Suprapubic skin (tissue), 4 donors: ENCODE results near the gene IQCM. TPM values are rescaled to one million over a fixed set of nuclear protein-coding genes. Genes with fewer than 3 reads are reported as not detected.

Experiments
- DNase-seq, 2 donors: peaks; one replicate each; pipeline ENCODE4 v3.0.0-alpha.2; 2019; ENCODE audit warnings: low spot score in 2 of 2
- H3K27ac ChIP-seq: fragments of 200-600 bp; sonication (generic); one replicate; pipeline ENCODE4 v1.5.1; 2019
- H3K27me3 ChIP-seq: fragments of 200-600 bp; sonication (generic); one replicate; pipeline ENCODE4 v1.5.1; 2019
- H3K36me3 ChIP-seq: fragments of 200-600 bp; sonication (generic); one replicate; pipeline ENCODE4 v1.5.1; 2019
- H3K4me1 ChIP-seq: fragments of 200-600 bp; sonication (generic); one replicate; pipeline ENCODE4 v1.5.1; 2019
- H3K4me3 ChIP-seq: fragments of 200-600 bp; sonication (generic); one replicate; pipeline ENCODE4 v1.5.1; 2019; ENCODE audit warnings: mild to moderate bottlenecking
- H3K9me3 ChIP-seq: fragments of 200-600 bp; sonication (generic); one replicate; pipeline ENCODE4 v1.5.1; 2019
- CTCF ChIP-seq, 2 donors: fragments of 200-600 bp in 1 of 2; fragments of 450-650 bp in 1 of 2; sonication (generic) in 1 of 2; IDR thresholded peaks; one replicate each; pipeline ENCODE4 v1.5.1; 2016 to 2019; ENCODE audit warnings: antibody characterized with exemption in 2 of 2, mild to moderate bottlenecking in 1 of 2, moderate library complexity in 1 of 2
- EP300 ChIP-seq: sonication (generic); formaldehyde crosslinking; IDR thresholded peaks from one replicate; pipeline ENCODE4 v1.6.1; 2017; ENCODE audit warnings: antibody characterized with exemption
- POLR2A ChIP-seq, 2 donors: fragments of 450-650 bp; IDR thresholded peaks; one replicate each; pipeline ENCODE4 v1.6.1; 2017; ENCODE audit warnings: antibody characterized with exemption in 2 of 2, mild to moderate bottlenecking in 2 of 2, moderate library complexity in 2 of 2
- POLR2AphosphoS5 ChIP-seq, 3 donors: sonication (generic); formaldehyde crosslinking; IDR thresholded peaks; one replicate each; pipeline ENCODE4 v1.6.1; 2017; ENCODE audit warnings: antibody characterized with exemption in 3 of 3
- WGBS: methylation state at CpG from one replicate; pipeline ENCODE4 v1.1.5; 2018; 5-methylcytosine and 5-hydroxymethylcytosine counted together
- total RNA-seq, 4 donors: library from RNA; depleted of rRNA; stranded (reverse); fragments of >200 nt; gene quantifications; one replicate each; pipeline ENCODE4 v1.1.0, GENCODE V29; 2016

IQCM gene
- total RNA-seq, 4 donors from 2014 or later: not detected

GRCh38 chr4:149404143-149404542, 411.5 kb downstream of the IQCM start:
- Histone ChIP-seq H3K4me1 (no peaks in the 10 kb centered on the region), H3K4me3 (no peak overlapping the region), H3K36me3 (no peaks in the 10 kb centered on the region), H3K9me3 (no peaks in the 10 kb centered on the region), H3K27ac (no peak overlapping the region), H3K27me3 (no peaks in the 10 kb centered on the region)
- DNase-seq: no peak
- WGBS: 64% methylated on average over 3 of the region's 3 CpGs
- TF ChIP-seq CTCF (IDR thresholded peaks at IDR 0.05): no peak

GRCh38 chr4:149403081-149403480, 412.6 kb downstream of the IQCM start:
- no peaks in the 10 kb centered on the region for H3K27me3 ChIP-seq
- no peaks in the 10 kb centered on the region for H3K4me1 ChIP-seq
- 27% methylated on average over 2 of the region's 2 CpGs for WGBS
- no peaks in the 10 kb centered on the region for H3K36me3 ChIP-seq
- TF ChIP-seq POLR2AphosphoS5 (IDR thresholded peaks at IDR 0.05): no peak
- no peak for TF ChIP-seq EP300
- no peak for TF ChIP-seq POLR2A (IDR thresholded peaks at IDR 0.05)
- TF ChIP-seq CTCF (IDR thresholded peaks at IDR 0.05): no peak
- no peak overlapping the region for H3K27ac ChIP-seq
- no peak for DNase-seq
- no peak overlapping the region for H3K4me3 ChIP-seq
- no peaks in the 10 kb centered on the region for H3K9me3 ChIP-seq

GRCh38 chr4:149398993-149399392, 416.6 kb downstream of the IQCM start:
- Histone ChIP-seq H3K27ac (no peak overlapping the region), H3K9me3 (no peaks in the 10 kb centered on the region), H3K27me3 (no peaks in the 10 kb centered on the region), H3K4me1 (no peaks in the 10 kb centered on the region), H3K36me3 (no peaks in the 10 kb centered on the region), H3K4me3 (no peak overlapping the region)
- WGBS: 57% methylated on average over 3 of the region's 3 CpGs
- DNase-seq: no peak
- TF ChIP-seq CTCF (IDR thresholded peaks at IDR 0.05): no peak
- no peak for TF ChIP-seq EP300

DNA sequence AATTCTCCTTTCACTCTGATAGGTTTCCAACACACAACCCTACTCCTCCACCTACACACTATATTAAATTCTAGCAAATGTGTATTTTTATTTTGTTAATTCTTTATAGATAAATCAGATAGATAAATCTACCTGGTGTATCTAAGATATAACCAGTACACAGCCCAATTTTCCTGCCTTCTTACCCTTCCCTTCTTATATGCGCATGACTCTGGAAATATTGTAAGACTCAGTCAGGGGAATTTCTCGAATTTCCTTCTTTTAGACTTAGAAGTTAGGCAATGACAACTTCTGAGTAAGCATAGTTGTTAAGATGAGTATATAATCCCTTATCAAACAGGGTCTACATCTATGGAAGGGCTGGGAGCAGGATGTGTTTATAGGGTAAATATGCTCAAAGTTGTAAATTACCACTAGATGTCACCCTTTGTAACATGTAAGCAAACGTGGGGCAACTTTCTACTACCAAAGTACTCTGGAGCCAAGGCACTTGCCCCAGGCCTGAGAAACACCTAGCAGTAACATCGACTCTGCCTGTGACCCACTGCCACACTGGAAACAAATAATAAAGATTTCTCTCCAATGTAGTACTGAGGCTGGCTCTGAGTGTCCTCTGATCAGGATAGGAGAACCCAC, 444.7 kb downstream of the IQCM start:
- Histone ChIP-seq H3K27ac (no peak overlapping the region), H3K4me3 (no peak overlapping the region), H3K9me3 (no peaks in the 10 kb centered on the region), H3K36me3 (no peaks in the 10 kb centered on the region), H3K4me1 (no peaks in the 10 kb centered on the region), H3K27me3 (no peaks in the 10 kb centered on the region)
- no peak for DNase-seq
- TF ChIP-seq CTCF (IDR thresholded peaks at IDR 0.05) (no peak), EP300 (no peak), POLR2A (IDR thresholded peaks at IDR 0.05) (no peak), POLR2AphosphoS5 (IDR thresholded peaks at IDR 0.05) (no peak)
- WGBS: 37% methylated on average over 4 of the region's 4 CpGs

DNA sequence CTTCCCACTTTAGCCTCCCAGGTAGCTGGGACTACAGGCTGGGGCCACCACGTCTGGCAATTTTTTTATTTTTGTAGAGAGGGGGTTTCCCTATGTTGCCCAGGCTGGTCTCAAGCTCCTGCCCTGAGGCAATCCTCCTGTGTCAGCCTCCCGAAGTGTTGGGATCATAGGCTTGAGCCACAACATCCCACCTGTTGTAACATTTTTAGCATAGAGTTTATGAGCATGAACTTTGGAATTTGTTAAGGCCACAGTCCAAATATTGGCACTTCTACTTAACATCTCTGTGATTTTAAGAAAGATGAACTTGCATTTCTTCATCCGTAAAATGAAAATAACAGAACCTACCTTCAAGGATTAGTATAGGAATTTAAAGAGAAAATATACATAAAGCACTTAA, 445.6 kb downstream of the IQCM start:
- no peak for DNase-seq
- Histone ChIP-seq H3K4me3 (no peak overlapping the region), H3K4me1 (no peaks in the 10 kb centered on the region), H3K36me3 (no peaks in the 10 kb centered on the region), H3K9me3 (no peaks in the 10 kb centered on the region), H3K27me3 (no peaks in the 10 kb centered on the region), H3K27ac (no peak overlapping the region)
- no peak for TF ChIP-seq CTCF (IDR thresholded peaks at IDR 0.05)
- no peak for TF ChIP-seq EP300
- TF ChIP-seq POLR2AphosphoS5 (IDR thresholded peaks at IDR 0.05): no peak
- TF ChIP-seq POLR2A (IDR thresholded peaks at IDR 0.05): no peak
- WGBS: 64% methylated on average over 3 of the region's 3 CpGs
